Measurements from ENCODE around the gene VAV3.

DNA sequence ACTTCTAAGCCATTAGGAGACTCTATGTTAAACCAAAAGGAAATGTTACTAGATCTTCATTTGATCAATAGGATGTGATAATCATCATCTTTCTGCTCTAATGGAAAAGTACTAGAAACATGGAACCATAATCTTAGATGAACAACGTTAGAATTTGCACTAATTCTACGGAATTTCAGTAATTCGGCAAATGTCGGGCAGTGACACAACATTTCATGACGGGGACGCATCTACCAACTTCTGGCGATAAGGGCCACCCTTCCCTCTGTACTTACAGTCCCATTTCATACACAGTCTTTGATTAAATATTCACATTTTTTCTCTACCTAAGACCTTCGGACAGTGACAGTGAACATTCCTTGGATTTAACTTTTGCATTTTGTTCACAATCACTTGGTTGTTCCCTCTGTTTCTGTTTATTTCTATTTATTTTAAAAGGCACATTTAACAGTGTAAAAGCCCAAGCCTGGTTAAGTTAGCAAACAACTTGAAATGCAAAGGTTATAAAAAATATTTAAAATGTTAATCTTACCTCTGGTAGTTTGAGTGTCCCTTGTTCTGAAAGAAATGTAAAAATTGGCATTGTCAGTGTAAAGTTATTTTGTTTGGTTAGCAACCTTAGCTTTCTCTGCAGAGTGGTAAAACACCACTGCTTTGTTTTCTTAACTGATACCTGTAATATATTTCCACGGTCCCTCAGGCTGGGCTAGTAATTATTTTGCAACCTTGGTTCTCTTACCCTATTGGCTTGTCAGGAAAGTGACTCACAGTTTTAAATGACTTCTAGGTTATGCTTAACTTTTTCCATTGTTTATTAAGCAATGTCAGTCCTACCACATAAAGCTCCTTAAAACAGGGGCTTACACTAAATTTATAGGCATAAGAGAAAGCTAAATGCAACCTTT, 276.9 kb downstream of the VAV3 start:
- TF ChIP-seq, protein P1, sequence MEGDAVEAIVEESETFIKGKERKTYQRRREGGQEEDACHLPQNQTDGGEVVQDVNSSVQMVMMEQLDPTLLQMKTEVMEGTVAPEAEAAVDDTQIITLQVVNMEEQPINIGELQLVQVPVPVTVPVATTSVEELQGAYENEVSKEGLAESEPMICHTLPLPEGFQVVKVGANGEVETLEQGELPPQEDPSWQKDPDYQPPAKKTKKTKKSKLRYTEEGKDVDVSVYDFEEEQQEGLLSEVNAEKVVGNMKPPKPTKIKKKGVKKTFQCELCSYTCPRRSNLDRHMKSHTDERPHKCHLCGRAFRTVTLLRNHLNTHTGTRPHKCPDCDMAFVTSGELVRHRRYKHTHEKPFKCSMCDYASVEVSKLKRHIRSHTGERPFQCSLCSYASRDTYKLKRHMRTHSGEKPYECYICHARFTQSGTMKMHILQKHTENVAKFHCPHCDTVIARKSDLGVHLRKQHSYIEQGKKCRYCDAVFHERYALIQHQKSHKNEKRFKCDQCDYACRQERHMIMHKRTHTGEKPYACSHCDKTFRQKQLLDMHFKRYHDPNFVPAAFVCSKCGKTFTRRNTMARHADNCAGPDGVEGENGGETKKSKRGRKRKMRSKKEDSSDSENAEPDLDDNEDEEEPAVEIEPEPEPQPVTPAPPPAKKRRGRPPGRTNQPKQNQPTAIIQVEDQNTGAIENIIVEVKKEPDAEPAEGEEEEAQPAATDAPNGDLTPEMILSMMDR (IDR thresholded peaks at IDR 0.05) = no peak
- no peak for TF ChIP-seq ZFX (IDR thresholded peaks at IDR 0.05; ENCODE audit: borderline replicate concordance)

Data from 22Rv1 (cell line).